Measurements from ENCODE around the gene ABCB10.
"Not testable (repeated sequence)": the region's sequence is repeated elsewhere in the genome, so short reads cannot be mapped to it uniquely, and the experiment has no call there.

The ABCB10 gene

GRCh38 chr1:229536982-229537381, 21.5 kb downstream of the ABCB10 start:
- no peak for DNase-seq (ENCODE audit: low read depth in 3 of 3)

GRCh38 chr1:229535230-229535629, 23.3 kb downstream of the ABCB10 start:
- DNase-seq (ENCODE audit: low read depth in 3 of 3): no peak

DNA sequence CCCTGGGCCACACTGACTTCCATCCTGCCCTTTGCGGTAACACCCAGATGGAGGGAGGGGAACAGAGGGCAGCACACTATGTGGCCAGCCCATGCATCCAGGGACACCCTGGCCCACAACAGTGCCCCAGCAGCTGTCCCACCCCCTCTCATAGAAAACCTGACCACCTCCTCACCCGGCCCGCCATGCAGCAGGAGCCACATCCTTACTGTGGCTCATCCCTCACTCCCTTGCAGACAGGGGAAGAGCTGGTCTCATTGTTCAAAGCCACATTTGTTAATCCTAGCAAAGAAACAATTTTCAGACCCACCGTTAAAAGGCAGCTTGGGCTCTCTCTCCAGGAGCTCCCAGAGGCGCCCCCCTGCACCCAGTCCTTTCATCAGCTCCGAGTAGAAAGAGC, 27.2 kb downstream of the ABCB10 start:
- no peak for DNase-seq (ENCODE audit: low read depth in 3 of 3)

GRCh38 chr1:229529639-229530038, 28.9 kb downstream of the ABCB10 start:
- no peak for DNase-seq (ENCODE audit: low read depth in 3 of 3)

DNA sequence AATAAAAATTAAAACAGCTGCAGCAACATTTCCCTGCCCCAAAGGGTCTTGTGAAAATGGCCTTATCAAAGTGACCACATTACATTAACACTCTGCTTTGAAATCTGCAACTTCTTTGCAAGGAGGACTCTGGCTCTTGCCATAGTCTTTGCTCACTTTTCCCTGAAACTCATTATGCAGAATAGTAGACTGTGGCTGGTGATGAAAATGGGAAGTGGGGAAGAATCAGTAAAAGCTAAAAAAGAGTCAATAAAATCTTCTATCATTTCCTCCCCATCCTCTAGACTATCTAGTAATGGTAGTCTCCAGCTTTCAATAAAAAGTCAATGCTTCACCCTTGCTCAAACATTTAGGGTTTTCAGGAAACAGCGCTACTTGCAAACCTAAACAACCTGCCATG, 31.8 kb downstream of the ABCB10 start:
- DNase-seq (ENCODE audit: low read depth in 3 of 3): no peak

GRCh38 chr1:229523052-229523451, 35.5 kb downstream of the ABCB10 start:
- no peak for DNase-seq (ENCODE audit: low read depth in 3 of 3)

GRCh38 chr1:229514578-229515275, 43.8 kb downstream of the ABCB10 start:
- peak in 2 of 3 experiments; percentile 33 to 50 for DNase-seq (ENCODE audit: low read depth in 3 of 3)

- DNase-seq (ENCODE audit: low read depth in 3 of 3): not testable (repeated sequence)
Observed at GRCh38 chr1:229511625-229512024, 46.9 kb downstream of the ABCB10 start.

GRCh38 chr1:229511201-229511600, 47.3 kb downstream of the ABCB10 start:
- DNase-seq (ENCODE audit: low read depth in 3 of 3): not testable (repeated sequence)

DNA sequence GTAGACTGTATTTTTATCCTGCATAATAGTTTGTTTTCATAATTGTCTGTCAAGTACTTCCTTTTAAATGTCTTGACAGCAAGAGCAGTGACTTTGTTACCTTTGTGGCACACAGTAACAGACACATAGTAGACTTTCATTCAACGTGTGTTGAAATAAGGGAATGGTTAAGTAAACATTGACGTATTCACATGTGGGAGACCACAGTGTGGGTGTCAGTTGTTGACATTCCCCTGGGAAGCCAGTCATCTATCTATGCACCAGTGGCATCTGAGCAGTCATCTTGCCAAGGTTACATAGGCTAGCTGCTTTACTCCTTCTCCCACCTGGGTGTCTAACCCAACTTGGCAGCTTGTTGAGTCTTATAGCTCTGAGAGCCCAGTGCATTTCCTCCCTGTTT, 48.9 kb downstream of the ABCB10 start:
- DNase-seq (ENCODE audit: low read depth in 3 of 3): no peak

GRCh38 chr1:229508823-229509337, 49.6 kb downstream of the ABCB10 start:
- no peak for DNase-seq (ENCODE audit: low read depth in 3 of 3)

DNA sequence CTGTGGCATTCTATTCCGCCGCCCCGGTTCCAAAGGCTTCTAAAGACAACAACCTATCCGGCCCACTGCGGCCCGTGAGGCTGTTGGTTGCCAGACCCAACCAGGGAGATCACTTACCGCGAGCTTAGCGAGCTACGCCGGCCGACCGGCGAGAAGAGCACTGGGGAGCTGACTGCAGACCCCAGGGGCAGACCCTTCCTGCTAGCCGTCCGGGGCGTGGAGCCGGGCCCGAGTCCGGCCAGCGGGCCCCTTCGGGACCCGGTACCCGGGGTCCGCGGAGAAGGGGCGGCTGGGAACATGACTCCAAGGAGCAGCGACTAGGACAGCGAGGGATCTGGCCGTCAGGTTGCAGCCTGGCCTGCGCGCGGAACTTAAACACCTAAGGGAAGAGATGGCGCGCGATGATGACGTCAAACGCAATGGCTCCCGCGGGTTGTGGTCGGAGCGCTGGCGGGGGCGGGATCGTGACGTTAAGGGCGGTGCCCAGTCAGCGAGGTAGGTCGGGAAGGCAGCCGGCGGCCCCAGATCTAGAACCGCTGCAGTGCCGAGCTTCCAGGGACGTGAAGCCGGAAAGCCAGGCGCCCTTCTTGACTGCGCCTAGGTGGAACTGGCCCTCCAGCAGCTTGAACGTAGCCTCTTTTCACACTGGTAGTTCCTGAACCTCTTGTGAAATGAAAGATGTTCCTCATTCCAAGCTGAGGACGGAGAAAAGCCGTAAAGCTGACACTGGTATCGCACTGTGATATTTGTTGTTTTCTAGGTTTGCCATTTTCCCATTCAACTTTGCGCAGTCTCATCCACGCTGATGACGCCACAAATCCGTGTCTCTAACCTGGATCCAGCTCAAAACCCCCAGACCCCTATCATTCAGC, 50.3 kb downstream of the ABCB10 start, which contains the start of gene NUP133:
TSS of gene NUP133 (minus strand) at position 391 of the 872 bp plus-strand sequence. CDS start at position 299, 92 bp downstream.
- DNase-seq (ENCODE audit: low read depth in 3 of 3): peak; percentile 97 to 98 (median 98)

DNA sequence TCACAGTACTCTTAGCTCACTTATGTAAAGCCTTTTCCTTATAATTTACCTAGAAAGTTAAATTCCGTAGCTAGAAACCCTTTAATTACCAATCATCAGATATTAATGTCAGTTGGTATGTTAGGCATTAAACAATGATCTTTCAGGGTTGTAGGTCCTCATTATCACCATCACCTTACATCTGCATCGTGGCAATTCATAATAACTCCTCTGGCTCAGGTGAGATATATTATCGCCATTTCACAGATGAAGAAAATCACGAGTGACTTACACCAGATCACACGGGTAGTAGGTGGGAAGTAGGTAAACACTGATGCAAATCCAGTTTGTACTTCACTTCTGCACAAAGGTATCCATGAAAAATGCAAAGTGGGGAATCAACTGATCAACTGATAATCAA, 51.0 kb downstream of the ABCB10 start:
- DNase-seq (ENCODE audit: low read depth in 3 of 3): no peak

DNA sequence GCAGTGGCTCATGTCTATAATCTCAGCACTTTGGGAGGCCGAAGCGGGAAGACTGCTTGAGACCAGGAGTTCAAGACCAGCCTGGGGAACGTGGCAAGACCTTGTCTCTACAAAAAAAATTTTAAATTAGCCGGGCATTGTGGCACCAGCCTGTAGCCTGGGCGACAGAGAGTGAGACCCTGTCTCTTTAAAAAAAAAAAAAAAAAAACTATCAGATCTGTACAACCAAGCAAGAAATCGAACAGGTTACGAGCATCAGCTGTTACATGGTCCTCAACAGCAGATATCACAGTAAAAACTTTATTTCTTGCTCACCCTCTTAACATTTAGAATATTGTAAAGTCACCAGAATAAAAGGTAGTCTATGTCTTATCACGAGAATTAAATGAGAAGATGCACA, 51.9 kb downstream of the ABCB10 start:
- no peak for DNase-seq (ENCODE audit: low read depth in 3 of 3)

- no peak for DNase-seq (ENCODE audit: low read depth in 3 of 3)
Observed at GRCh38 chr1:229495782-229496181, 62.7 kb downstream of the ABCB10 start.

DNA sequence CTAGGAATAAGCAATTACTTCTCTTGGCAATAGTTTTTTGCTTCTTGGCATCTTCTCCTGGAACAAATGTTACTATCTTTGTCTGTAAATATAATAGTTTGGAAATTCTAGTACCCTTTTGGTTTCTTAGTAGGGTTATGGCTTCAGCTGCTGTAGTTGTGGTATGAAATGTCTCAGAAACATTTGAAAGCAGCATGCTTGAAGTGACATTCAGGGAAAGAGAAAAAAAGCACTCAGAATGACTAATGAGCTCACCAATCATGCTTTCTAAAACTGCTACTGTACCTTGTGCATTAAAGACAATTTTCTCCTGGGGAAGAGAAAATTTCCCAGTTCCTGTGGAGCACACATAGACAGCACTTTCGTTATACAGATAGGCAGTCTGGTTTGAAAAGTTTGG, 71.3 kb downstream of the ABCB10 start:
- DNase-seq (ENCODE audit: low read depth in 3 of 3): no peak

- DNase-seq (ENCODE audit: low read depth in 3 of 3): no peak
Observed at GRCh38 chr1:229485318-229485717, 73.2 kb downstream of the ABCB10 start.

DNA sequence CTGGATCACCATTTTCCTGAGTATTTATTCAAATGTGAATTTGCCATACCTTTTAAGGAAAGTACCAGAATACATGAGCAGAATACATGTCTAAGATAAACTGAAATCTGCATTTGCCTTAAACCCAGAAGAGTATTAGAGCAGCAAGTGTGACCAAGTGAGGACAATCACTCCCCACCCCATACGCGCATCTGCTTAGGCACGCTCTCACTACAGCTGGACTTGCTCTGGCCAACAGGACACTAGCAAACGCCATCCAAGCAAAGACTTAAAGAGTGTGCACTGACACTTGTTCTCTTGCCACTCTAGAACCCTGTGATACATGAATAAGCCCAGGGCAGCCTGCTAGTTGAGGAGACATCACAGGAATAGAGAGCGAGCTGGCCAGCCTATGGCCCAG, 76.0 kb downstream of the ABCB10 start:
- no peak for DNase-seq (ENCODE audit: low read depth in 3 of 3)

GRCh38 chr1:229480495-229480894, 78.0 kb downstream of the ABCB10 start:
- DNase-seq (ENCODE audit: low read depth in 3 of 3): no peak

DNA sequence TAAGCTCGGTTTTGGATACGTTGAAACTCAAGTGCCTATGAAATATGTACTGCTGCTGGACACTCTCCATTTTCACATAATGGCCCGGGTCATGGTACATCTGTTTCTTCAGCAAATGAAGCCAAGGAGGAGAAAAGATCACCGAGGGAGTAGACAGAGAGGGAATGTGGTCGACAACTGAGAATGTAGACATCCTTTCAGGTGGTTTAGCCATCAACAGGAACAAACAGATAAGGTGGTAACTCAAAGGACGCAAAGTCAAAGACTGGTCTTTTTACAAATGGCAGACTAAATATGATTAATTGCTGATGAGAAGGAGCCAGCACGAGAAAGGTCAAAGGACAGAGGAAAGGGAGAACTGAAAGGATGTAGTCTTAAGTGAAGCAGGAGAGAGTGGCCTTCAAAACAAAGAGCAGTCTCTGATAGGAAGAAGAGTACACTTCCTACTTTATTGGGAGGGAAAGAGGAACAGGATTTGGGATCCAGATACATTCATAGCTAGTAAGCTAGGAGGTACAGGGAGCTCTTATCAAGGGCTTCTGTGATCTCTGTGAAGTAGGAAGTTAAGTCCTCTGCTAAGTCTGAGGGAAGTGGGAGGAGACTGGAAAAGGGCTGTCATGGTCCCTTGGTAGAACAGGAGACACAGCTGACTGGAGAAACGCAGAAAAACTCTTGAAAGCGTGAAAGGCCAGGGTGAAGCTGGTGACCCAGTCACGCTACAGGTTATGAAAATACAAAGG, 78.7 kb downstream of the ABCB10 start:
- no peak for DNase-seq (ENCODE audit: low read depth in 3 of 3)

- no peak for DNase-seq (ENCODE audit: low read depth in 3 of 3)
Observed at GRCh38 chr1:229478852-229479251, 79.7 kb downstream of the ABCB10 start.

- DNase-seq (ENCODE audit: low read depth in 3 of 3): not testable (repeated sequence)
Observed at GRCh38 chr1:229475859-229476258, 82.6 kb downstream of the ABCB10 start.

Measured in stimulated activated CD4-positive, alpha-beta T cell treated with anti-CD3 and anti-CD28 coated beads, TNF-alpha, amount 100 ng/mL, for 4 hours (primary cell).